Fibroblast of lung (primary cell): ENCODE measurements around the gene KRTAP6-3. TPM values are rescaled to one million over a fixed set of nuclear protein-coding genes. Genes with fewer than 3 reads are reported as not detected.

Experiments
- DNase-seq, 2 donors: peaks; one replicate each; pipeline versions ENCODE4 v3.0.0 to v3.0.0-alpha.2; 2010; ENCODE audit warnings: low read depth in 2 of 2
- H2AFZ ChIP-seq: 2 replicates; pipeline ENCODE4 v1.5.1; 2012; ENCODE audit warnings: low read length, control low read depth, inconsistent platforms
- H3K27ac ChIP-seq: 2 replicates; pipeline ENCODE4 v1.5.1; 2011; ENCODE audit warnings: low read length, control low read depth; ENCODE audit not compliant: insufficient read depth
- H3K27me3 ChIP-seq: 2 replicates; pipeline ENCODE4 v1.5.1; 2011; ENCODE audit warnings: mild to moderate bottlenecking, low read length; ENCODE audit not compliant: control insufficient read depth, insufficient read depth
- H3K36me3 ChIP-seq: 2 replicates; pipeline ENCODE4 v1.5.1; 2011; ENCODE audit warnings: low read length; ENCODE audit not compliant: control insufficient read depth, insufficient read depth
- H3K4me1 ChIP-seq: 2 replicates; pipeline ENCODE4 v1.5.1; 2011; ENCODE audit warnings: low read length; ENCODE audit not compliant: control insufficient read depth, insufficient read depth; ENCODE audit errors: extremely low read depth
- H3K4me2 ChIP-seq: 2 replicates; pipeline ENCODE4 v1.5.1; 2011; ENCODE audit warnings: low read length, control low read depth; ENCODE audit not compliant: insufficient read depth; ENCODE audit errors: extremely low read depth
- H3K4me3 ChIP-seq, 4 experiments: fragments of 200-600 bp in 1 of 4; sonication (generic) in 1 of 4; replicated peaks in 1 of 4; 2 replicates each; pipeline ENCODE4 v1.5.1; 2011 to 2016; ENCODE audit warnings: low read length in 4 of 4, low read depth in 3 of 4, mild to moderate bottlenecking in 3 of 4, control low read depth in 2 of 4, inconsistent platforms in 1 of 4, mixed read lengths in 1 of 4; ENCODE audit not compliant: insufficient read depth in 1 of 4; ENCODE audit errors: control extremely low read depth in 1 of 4
- H3K79me2 ChIP-seq: 2 replicates; pipeline ENCODE4 v1.5.1; 2012; ENCODE audit warnings: mild to moderate bottlenecking, low read length, inconsistent platforms; ENCODE audit not compliant: control insufficient read depth, insufficient read depth
- H3K9ac ChIP-seq: 2 replicates; pipeline ENCODE4 v1.5.1; 2011; ENCODE audit warnings: mild to moderate bottlenecking, low read length, control low read depth; ENCODE audit not compliant: insufficient read depth
- H3K9me3 ChIP-seq: 2 replicates; pipeline ENCODE4 v1.5.1; 2012; ENCODE audit warnings: low read depth, low read length; ENCODE audit not compliant: control insufficient read depth, insufficient read depth
- H4K20me1 ChIP-seq: 2 replicates; pipeline ENCODE4 v1.5.1; 2011; ENCODE audit warnings: low read length; ENCODE audit not compliant: control insufficient read depth, insufficient read depth; ENCODE audit errors: extremely low read depth
- CTCF ChIP-seq, 2 donors: IDR thresholded peaks in 1 of 2; conservative IDR thresholded peaks in 1 of 2; 1 replicate in 1 of 2; 2 replicates in 1 of 2; pipeline ENCODE4 v1.5.1; 2011 to 2012; ENCODE audit warnings: low read length in 2 of 2, control low read depth in 1 of 2, inconsistent platforms in 1 of 2, low read depth in 1 of 2, mild to moderate bottlenecking in 1 of 2
- EZH2 ChIP-seq: IDR thresholded peaks from 2 replicates; pipeline ENCODE4 v1.5.1; 2012; ENCODE audit warnings: low read length, control low read depth, mild to moderate bottlenecking; ENCODE audit errors: missing control alignments
- polyA plus RNA-seq, 2 donors: library from polyadenylated mRNA; depleted of rRNA in 1 of 2; stranded (reverse) in 1 of 2; unstranded in 1 of 2; fragments of >200 nt; gene quantifications; 2 replicates each; pipeline ENCODE4 v1.2.1, GENCODE V29; 2011 to 2012; ENCODE audit warnings: missing spikeins in 1 of 2
- total RNA-seq: library from RNA; depleted of rRNA; stranded (reverse); fragments of >200 nt; gene quantifications from 2 replicates; pipeline ENCODE4 v1.2.1, GENCODE V29; 2014

The KRTAP6-3 gene
- total and polyA plus RNA-seq, 2 donors (not counting 1 experiment from before 2014, with no cell fraction given): not detected

GRCh38 chr21:30605968-30606367, 13.7 kb downstream of the KRTAP6-3 start:
- Histone ChIP-seq H3K4me2 (no peak overlapping the region), H3K79me2 (no peaks in the 10 kb centered on the region), H3K27ac (no peak overlapping the region), H4K20me1 (no peaks in the 10 kb centered on the region), H3K36me3 (no peaks in the 10 kb centered on the region), H3K27me3 (no peaks in the 10 kb centered on the region), H2AFZ (no peak overlapping the region), H3K4me1 (no peaks in the 10 kb centered on the region), H3K4me3 (no peak overlapping the region), H3K9me3 (no peaks in the 10 kb centered on the region), H3K9ac (no peak overlapping the region)
- TF ChIP-seq CTCF (conservative IDR thresholded peaks at IDR 0.05 in 1 of 2, IDR thresholded peaks at IDR 0.05 in 1 of 2; ENCODE audit: low read depth in 1 of 2, low read length in 2 of 2): no peak
- no peak for TF ChIP-seq EZH2
- DNase-seq: no peak

GRCh38 chr21:30612132-30612531, 19.9 kb downstream of the KRTAP6-3 start:
- H3K36me3 ChIP-seq: no peaks in the 10 kb centered on the region
- no peak overlapping the region for H3K27ac ChIP-seq
- no peaks in the 10 kb centered on the region for H3K4me1 ChIP-seq
- H3K9ac ChIP-seq: no peak overlapping the region
- no peak overlapping the region for H2AFZ ChIP-seq
- H3K79me2 ChIP-seq: no peaks in the 10 kb centered on the region
- TF ChIP-seq CTCF (conservative IDR thresholded peaks at IDR 0.05 in 1 of 2, IDR thresholded peaks at IDR 0.05 in 1 of 2; ENCODE audit: low read depth in 1 of 2, low read length in 2 of 2): no peak
- no peak for TF ChIP-seq EZH2
- H3K9me3 ChIP-seq: no peaks in the 10 kb centered on the region
- no peaks in the 10 kb centered on the region for H4K20me1 ChIP-seq
- no peak for DNase-seq
- no peaks in the 10 kb centered on the region for H3K27me3 ChIP-seq
- H3K4me3 ChIP-seq: no peak overlapping the region
- no peak overlapping the region for H3K4me2 ChIP-seq

- H3K79me2 ChIP-seq: no peaks in the 10 kb centered on the region
- H3K27me3 ChIP-seq: no peaks in the 10 kb centered on the region
- H3K36me3 ChIP-seq: no peaks in the 10 kb centered on the region
- H3K9me3 ChIP-seq: no peaks in the 10 kb centered on the region
- TF ChIP-seq EZH2 (no peak), CTCF (conservative IDR thresholded peaks at IDR 0.05 in 1 of 2, IDR thresholded peaks at IDR 0.05 in 1 of 2; ENCODE audit: low read depth in 1 of 2, low read length in 2 of 2) (no peak)
- no peak within 1 kb of the TSS for H3K9ac ChIP-seq
- H3K4me3 ChIP-seq: no peak within 1 kb of the TSS
- no peak within 1 kb of the TSS for H3K27ac ChIP-seq
- no peak within 1 kb of the TSS for H3K4me2 ChIP-seq
- no peak within 1 kb of the TSS for H2AFZ ChIP-seq
- no peak for DNase-seq
- H3K4me1 ChIP-seq: no peaks in the 10 kb centered on the region
- no peaks in the 10 kb centered on the region for H4K20me1 ChIP-seq
Measured at GRCh38 chr21:30613836-30614235, 21.6 kb downstream of the KRTAP6-3 start, which contains the start of gene KRTAP6-1. Gene KRTAP6-1, minus strand, starts transcription at chr21:30613930. Its CDS starts 26 bp downstream, at chr21:30613904.
